ENCODE data around the gene KRT1. TPM values are rescaled to one million over a fixed set of nuclear protein-coding genes. Genes with fewer than 3 reads are reported as not detected.

Gene KRT1
- total and polyA plus RNA-seq, 4 experiments from 2014 or later = 0.67 to 25.5 (median 21.0) TPM; not detected in 1

GRCh38 chr12:52684431-52684830, 4.2 kb upstream of the KRT1 start:
- no peaks in the 10 kb centered on the region for H3K36me3 ChIP-seq (ENCODE audit: insufficient read depth, low read length)
- H3K27ac ChIP-seq (ENCODE audit: low read depth, low read length) = no peak overlapping the region
- ChIA-PET POLR2A (ENCODE audit: partially characterized antibody) (no interaction called here), CTCF (ENCODE audit: partially characterized antibody) (no interaction called here)
- no peak overlapping the region for H3K27ac Mint-ChIP-seq
- H3K4me1 Mint-ChIP-seq = peaks cover 8 to 28% (median 18%) of the 10 kb centered on the region in 4 donors
- no peak overlapping the region for H3K4me3 Mint-ChIP-seq
- no peaks in the 10 kb centered on the region for H3K36me3 Mint-ChIP-seq
- H3K27me3 Mint-ChIP-seq = peaks cover 3 to 23% of the 10 kb centered on the region in 2 donors
- intact Hi-C loops (cut with micrococcal nuclease) = no loop called here
- no peak for DNase-seq
- no peaks in the 10 kb centered on the region for H3K9me3 ChIP-seq (ENCODE audit: control insufficient read depth in 1 of 2, low read length in 2 of 2)
- H3K4me1 ChIP-seq (ENCODE audit: insufficient read depth, low read length) = peaks cover 11% of the 10 kb centered on the region
- H3K27me3 ChIP-seq (ENCODE audit: insufficient read depth, low read length) = no peaks in the 10 kb centered on the region
- H3K9me3 Mint-ChIP-seq = no peaks in the 10 kb centered on the region
- H3K4me3 ChIP-seq (ENCODE audit: low read length in 2 of 2) = no peak overlapping the region

- no peak overlapping the region for H3K4me3 Mint-ChIP-seq
- no peak overlapping the region for H3K27ac ChIP-seq (ENCODE audit: low read depth, low read length)
- CTCF ChIA-PET (ENCODE audit: partially characterized antibody) = interaction anchor here (0.8 kb wide), 1 partner anchor 297 kb away, joined by 3 read pairs; no protein-coding TSS in a partner anchor
- no peaks in the 10 kb centered on the region for H3K9me3 Mint-ChIP-seq
- no peaks in the 10 kb centered on the region for H3K36me3 Mint-ChIP-seq
- H3K27me3 ChIP-seq (ENCODE audit: insufficient read depth, low read length) = no peaks in the 10 kb centered on the region
- DNase-seq = no peak
- H3K36me3 ChIP-seq (ENCODE audit: insufficient read depth, low read length) = no peaks in the 10 kb centered on the region
- POLR2A ChIA-PET (ENCODE audit: partially characterized antibody) = no interaction called here
- peaks cover 8 to 28% (median 18%) of the 10 kb centered on the region in 4 donors for H3K4me1 Mint-ChIP-seq
- no peaks in the 10 kb centered on the region for H3K9me3 ChIP-seq (ENCODE audit: control insufficient read depth in 1 of 2, low read length in 2 of 2)
- H3K4me1 ChIP-seq (ENCODE audit: insufficient read depth, low read length) = peaks cover 11% of the 10 kb centered on the region
- no peak overlapping the region for H3K4me3 ChIP-seq (ENCODE audit: low read length in 2 of 2)
- H3K27ac Mint-ChIP-seq = peak overlapping the region in 2 of 7 donors; percentile 24 to 80
- intact Hi-C loops (cut with micrococcal nuclease) = no loop called here
- H3K27me3 Mint-ChIP-seq = peaks cover 5 to 25% of the 10 kb centered on the region in 2 donors
These were observed 3.5 kb upstream of the KRT1 start for GRCh38 chr12:52683575-52684300.

- CTCF ChIA-PET (ENCODE audit: partially characterized antibody) = interaction anchor here (0.8 kb wide), 1 partner anchor 297 kb away, joined by 3 read pairs; no protein-coding TSS in a partner anchor
- H3K4me3 Mint-ChIP-seq = peak overlapping the region in 1 of 8 donors; percentile 25
- peaks cover 5 to 25% of the 10 kb centered on the region in 2 donors for H3K27me3 Mint-ChIP-seq
- POLR2A ChIA-PET (ENCODE audit: partially characterized antibody) = no interaction called here
- no peaks in the 10 kb centered on the region for H3K36me3 Mint-ChIP-seq
- H3K9me3 Mint-ChIP-seq = no peaks in the 10 kb centered on the region
- no peak for DNase-seq
- Histone ChIP-seq H3K4me1 (ENCODE audit: insufficient read depth, low read length) (peaks cover 11% of the 10 kb centered on the region), H3K9me3 (ENCODE audit: control insufficient read depth in 1 of 2, low read length in 2 of 2) (no peaks in the 10 kb centered on the region), H3K27ac (ENCODE audit: low read depth, low read length) (no peak overlapping the region), H3K36me3 (ENCODE audit: insufficient read depth, low read length) (no peaks in the 10 kb centered on the region), H3K27me3 (ENCODE audit: insufficient read depth, low read length) (no peaks in the 10 kb centered on the region), H3K4me3 (ENCODE audit: low read length in 2 of 2) (no peak overlapping the region)
- H3K27ac Mint-ChIP-seq = peak overlapping the region in 1 of 7 donors; percentile 36
- intact Hi-C loops (cut with micrococcal nuclease) = no loop called here
- H3K4me1 Mint-ChIP-seq = peaks cover 8 to 27% (median 18%) of the 10 kb centered on the region in 4 donors
These were observed 2.8 kb upstream of the KRT1 start for GRCh38 chr12:52682938-52683574.

GRCh38 chr12:52682381-52682660, 2.1 kb upstream of the KRT1 start:
- POLR2A ChIA-PET (ENCODE audit: partially characterized antibody) = no interaction called here
- intact Hi-C loops (cut with micrococcal nuclease) = no loop called here

GRCh38 chr12:52681526-52682380, 1.5 kb upstream of the KRT1 start:
- peak overlapping the region in 4 of 7 donors; percentile 6 to 77 (median 66) for H3K27ac Mint-ChIP-seq
- H3K9me3 ChIP-seq (ENCODE audit: control insufficient read depth in 1 of 2, low read length in 2 of 2) = no peaks in the 10 kb centered on the region
- ChIA-PET CTCF (ENCODE audit: partially characterized antibody) (interaction anchor here (1.0 to 1.4 kb wide), 4 partner anchors 96 to 198 kb away, joined by 3 to 4 read pairs (median 4); no protein-coding TSS in a partner anchor), POLR2A (ENCODE audit: partially characterized antibody) (interaction anchor here (1.0 kb wide), 1 partner anchor 10 kb away, joined by 3 read pairs; no protein-coding TSS in a partner anchor)
- H3K36me3 Mint-ChIP-seq = no peaks in the 10 kb centered on the region
- no peaks in the 10 kb centered on the region for H3K9me3 Mint-ChIP-seq
- H3K27ac ChIP-seq (ENCODE audit: low read depth, low read length) = no peak overlapping the region
- peak overlapping the region in 1 of 8 donors; percentile 43 for H3K4me3 Mint-ChIP-seq
- peak; percentile 13 to 50 (median 32) for DNase-seq
- H3K27me3 Mint-ChIP-seq = peaks cover 8 to 21% of the 10 kb centered on the region in 2 donors
- H3K4me3 ChIP-seq (ENCODE audit: low read length in 2 of 2) = no peak overlapping the region
- no peaks in the 10 kb centered on the region for H3K27me3 ChIP-seq (ENCODE audit: insufficient read depth, low read length)
- no peaks in the 10 kb centered on the region for H3K36me3 ChIP-seq (ENCODE audit: insufficient read depth, low read length)
- peaks cover 11% of the 10 kb centered on the region for H3K4me1 ChIP-seq (ENCODE audit: insufficient read depth, low read length)
- H3K4me1 Mint-ChIP-seq = peaks cover 5 to 21% (median 15%) of the 10 kb centered on the region in 4 donors
- intact Hi-C loops (cut with micrococcal nuclease) = no loop called here

More at GRCh38 chr12:52682381-52682660, 2.1 kb upstream of the KRT1 start:
- Mint-ChIP-seq H3K4me1 (peaks cover 5 to 21% (median 15%) of the 10 kb centered on the region in 4 donors), H3K36me3 (no peaks in the 10 kb centered on the region), H3K4me3 (no peak overlapping the region), H3K27ac (peak overlapping the region in 1 of 7 donors; percentile 59), H3K27me3 (peaks cover 5 to 21% of the 10 kb centered on the region in 2 donors), H3K9me3 (no peaks in the 10 kb centered on the region)
- H3K9me3 ChIP-seq (ENCODE audit: control insufficient read depth in 1 of 2, low read length in 2 of 2) = no peaks in the 10 kb centered on the region
- DNase-seq = no peak
- H3K27ac ChIP-seq (ENCODE audit: low read depth, low read length) = no peak overlapping the region
- no peaks in the 10 kb centered on the region for H3K27me3 ChIP-seq (ENCODE audit: insufficient read depth, low read length)
- CTCF ChIA-PET (ENCODE audit: partially characterized antibody) = interaction anchor here (1.1 kb wide), 1 partner anchor 198 kb away, joined by 3 read pairs; no protein-coding TSS in a partner anchor
- no peaks in the 10 kb centered on the region for H3K36me3 ChIP-seq (ENCODE audit: insufficient read depth, low read length)
- H3K4me3 ChIP-seq (ENCODE audit: low read length in 2 of 2) = no peak overlapping the region
- H3K4me1 ChIP-seq (ENCODE audit: insufficient read depth, low read length) = peaks cover 11% of the 10 kb centered on the region

GRCh38 chr12:52679875-52680274, 332 bp downstream of the KRT1 start:
- no peaks in the 10 kb centered on the region for H3K9me3 Mint-ChIP-seq
- Histone ChIP-seq H3K27me3 (ENCODE audit: insufficient read depth, low read length) (no peaks in the 10 kb centered on the region), H3K27ac (ENCODE audit: low read depth, low read length) (no peak overlapping the region), H3K9me3 (ENCODE audit: control insufficient read depth in 1 of 2, low read length in 2 of 2) (no peaks in the 10 kb centered on the region), H3K36me3 (ENCODE audit: insufficient read depth, low read length) (no peaks in the 10 kb centered on the region), H3K4me3 (ENCODE audit: low read length in 2 of 2) (no peak overlapping the region), H3K4me1 (ENCODE audit: insufficient read depth, low read length) (peaks cover 11% of the 10 kb centered on the region)
- peak overlapping the region in 1 of 7 donors; percentile 43 for H3K27ac Mint-ChIP-seq
- no peaks in the 10 kb centered on the region for H3K36me3 Mint-ChIP-seq
- intact Hi-C loops (cut with micrococcal nuclease) = no loop called here
- CTCF ChIA-PET (ENCODE audit: partially characterized antibody) = interaction anchor here (1.3 kb wide), 1 partner anchor 68 kb away, joined by 3 read pairs; no protein-coding TSS in a partner anchor
- H3K27me3 Mint-ChIP-seq = peaks cover 8 to 23% of the 10 kb centered on the region in 2 donors
- no peak for DNase-seq
- no peak overlapping the region for H3K4me3 Mint-ChIP-seq
- peaks cover 5 to 21% (median 15%) of the 10 kb centered on the region in 4 donors for H3K4me1 Mint-ChIP-seq
- POLR2A ChIA-PET (ENCODE audit: partially characterized antibody) = no interaction called here

Data from CD4-positive, alpha-beta memory T cell (primary cell).